HepG2 (cell line): Measurements from ENCODE around the gene PPP2R5C. TPM values are rescaled to one million over a fixed set of nuclear protein-coding genes. Genes with fewer than 3 reads are reported as not detected.

Source experiments
- AFF4 ChIP-seq: sonication (generic); formaldehyde crosslinking; IDR thresholded peaks from 2 replicates; pipeline ENCODE4 v1.4.0; 2020; ENCODE audit warnings: missing genetic modification reagents
- AGO1 ChIP-seq: fragments of 200-400 bp; formaldehyde crosslinking; IDR thresholded peaks from 2 replicates; pipeline ENCODE4 v1.6.1; 2017; ENCODE audit warnings: mild to moderate bottlenecking, low read depth, low read length, moderate library complexity; ENCODE audit not compliant: poor library complexity, severe bottlenecking
- DPF2 ChIP-seq: sonication (generic); formaldehyde crosslinking; IDR thresholded peaks from 2 replicates; pipeline ENCODE4 v1.4.0; 2020; ENCODE audit warnings: mild to moderate bottlenecking, low read depth, missing genetic modification reagents, borderline replicate concordance
- EHMT2 ChIP-seq: fragments of 200-600 bp; sonication (generic); IDR thresholded peaks from 2 replicates; pipeline ENCODE4 v1.7.0; 2017; ENCODE audit warnings: antibody characterized with exemption, low read depth, low read length, borderline replicate concordance
- FOXJ3 ChIP-seq: sonication (generic); formaldehyde crosslinking; IDR thresholded peaks from 2 replicates; pipeline ENCODE4 v1.4.0; 2020; ENCODE audit warnings: missing genetic modification reagents, mild to moderate bottlenecking, borderline replicate concordance
- MAX ChIP-seq: IDR thresholded peaks from 2 replicates; pipeline ENCODE4 v1.6.1; 2012; ENCODE audit warnings: inconsistent platforms
- MEIS2 ChIP-seq: sonication (generic); formaldehyde crosslinking; IDR thresholded peaks from 2 replicates; pipeline ENCODE4 v1.9.0; 2021; ENCODE audit warnings: mild to moderate bottlenecking, missing genetic modification reagents
- POLR2A ChIP-seq, 2 experiments: IDR thresholded peaks; 2 replicates each; pipeline ENCODE4 v1.6.1; 2011; ENCODE audit warnings: low read depth in 2 of 2, low read length in 2 of 2, mild to moderate bottlenecking in 1 of 2, moderate library complexity in 1 of 2; ENCODE audit not compliant: insufficient read depth in 1 of 2
- RNF2 ChIP-seq: fragments of 450-650 bp; conservative IDR thresholded peaks from 2 replicates; pipeline ENCODE4 v1.6.1; 2016; ENCODE audit warnings: low read depth
- SCMH1 ChIP-seq: sonication (generic); formaldehyde crosslinking; IDR thresholded peaks from 2 replicates; pipeline ENCODE4 v1.9.0; 2021; ENCODE audit warnings: missing genetic modification reagents, mild to moderate bottlenecking, borderline replicate concordance
- ZFP36 ChIP-seq: fragments of 150-350 bp; IDR thresholded peaks from 2 replicates; pipeline ENCODE4 v1.6.1; 2018; ENCODE audit warnings: borderline replicate concordance, low read length, low read depth; ENCODE audit not compliant: partially characterized antibody
- ZMYM2 ChIP-seq: sonication (generic); formaldehyde crosslinking; IDR thresholded peaks from 2 replicates; pipeline ENCODE4 v1.8.0; 2022; ENCODE audit warnings: mild to moderate bottlenecking, missing genetic modification reagents
- ZNF234 ChIP-seq: sonication (generic); formaldehyde crosslinking; conservative IDR thresholded peaks from 2 replicates; pipeline ENCODE4 v1.5.1; 2020; ENCODE audit warnings: mild to moderate bottlenecking, missing genetic modification reagents
- ZNF576 ChIP-seq: sonication (generic); formaldehyde crosslinking; IDR thresholded peaks from 2 replicates; pipeline ENCODE4 v1.4.0; 2020; ENCODE audit warnings: mild to moderate bottlenecking, missing genetic modification reagents
- ZNF660 ChIP-seq: sonication (generic); formaldehyde crosslinking; IDR thresholded peaks from 2 replicates; pipeline ENCODE4 v1.5.1; 2020; ENCODE audit warnings: mild to moderate bottlenecking, low read depth, missing genetic modification reagents, borderline replicate concordance
- ZNF879 ChIP-seq: sonication (generic); formaldehyde crosslinking; IDR thresholded peaks from 2 replicates; pipeline ENCODE4 v1.8.1; 2023; ENCODE audit warnings: missing genetic modification reagents
- ZSCAN12 ChIP-seq: sonication (generic); formaldehyde crosslinking; IDR thresholded peaks from 2 replicates; pipeline ENCODE4 v1.9.0; 2021; ENCODE audit warnings: mild to moderate bottlenecking, missing genetic modification reagents
- polyA plus RNA-seq, 8 experiments: library from polyadenylated mRNA; depleted of rRNA in 3 of 8; stranded (reverse) in 7 of 8; unstranded in 1 of 8; fragments of >200 nt; fragmentation: Illumina TruSeq in 4 of 8; extraction: Trizol in 4 of 8; gene quantifications; 2 replicates each; pipeline versions ENCODE4 v1.2.1 to v1.2.3, GENCODE V29; 2011 to 2016; ENCODE audit warnings: low read depth in 4 of 8, missing spikeins in 1 of 8, mixed read lengths in 1 of 8; ENCODE audit not compliant: insufficient read depth in 1 of 8
- total RNA-seq, 5 experiments: library from RNA; depleted of rRNA; stranded (reverse); fragments of >200 nt; fragmentation: Illumina TruSeq; extraction: Trizol; gene quantifications; 2 replicates each; pipeline ENCODE4 v1.2.3, GENCODE V29; 2016; ENCODE audit warnings: low read depth in 1 of 5
- TF ChIP-seq, protein P1 (sequence below): sonication (generic); formaldehyde crosslinking; IDR thresholded peaks from 2 replicates; pipeline ENCODE4 v1.9.0; 2021; ENCODE audit warnings: missing genetic modification reagents, borderline replicate concordance
- TF ChIP-seq, protein P2 (sequence below): sonication (generic); formaldehyde crosslinking; IDR thresholded peaks from 2 replicates; pipeline ENCODE4 v1.5.1; 2020; ENCODE audit warnings: mild to moderate bottlenecking, missing genetic modification reagents, moderate library complexity

PPP2R5C gene
- total and polyA plus RNA-seq, 2 of the 13 experiments (the other 11 are each of a cell fraction or from before 2014, with no cell fraction given), result 74.3 to 78.5 TPM

- TF ChIP-seq AGO1 (no peak), ZNF234 (CRISPR knock-in tag) (no peak), ZNF576 (CRISPR knock-in tag) (no peak), RNF2 (no peak), FOXJ3 (no peak), MAX (peak; percentile 61), MEIS2 (0 out of 2 replicates have a peak, but pooled peaks have one; percentile 42), ZNF660 (CRISPR knock-in tag) (no peak), AFF4 (CRISPR knock-in tag) (no peak), ZNF879 (CRISPR knock-in tag) (no peak), EHMT2 (no peak), POLR2A (IDR thresholded peaks at IDR 0.05; ENCODE audit: insufficient read depth in 1 of 2, low read depth in 2 of 2, low read length in 2 of 2) (no peak), DPF2 (CRISPR knock-in tag) (no peak), ZMYM2 (CRISPR knock-in tag) (no peak), SCMH1 (CRISPR knock-in tag) (no peak), ZFP36 (no peak), ZSCAN12 (CRISPR knock-in tag) (no peak)
- TF ChIP-seq, protein P1, sequence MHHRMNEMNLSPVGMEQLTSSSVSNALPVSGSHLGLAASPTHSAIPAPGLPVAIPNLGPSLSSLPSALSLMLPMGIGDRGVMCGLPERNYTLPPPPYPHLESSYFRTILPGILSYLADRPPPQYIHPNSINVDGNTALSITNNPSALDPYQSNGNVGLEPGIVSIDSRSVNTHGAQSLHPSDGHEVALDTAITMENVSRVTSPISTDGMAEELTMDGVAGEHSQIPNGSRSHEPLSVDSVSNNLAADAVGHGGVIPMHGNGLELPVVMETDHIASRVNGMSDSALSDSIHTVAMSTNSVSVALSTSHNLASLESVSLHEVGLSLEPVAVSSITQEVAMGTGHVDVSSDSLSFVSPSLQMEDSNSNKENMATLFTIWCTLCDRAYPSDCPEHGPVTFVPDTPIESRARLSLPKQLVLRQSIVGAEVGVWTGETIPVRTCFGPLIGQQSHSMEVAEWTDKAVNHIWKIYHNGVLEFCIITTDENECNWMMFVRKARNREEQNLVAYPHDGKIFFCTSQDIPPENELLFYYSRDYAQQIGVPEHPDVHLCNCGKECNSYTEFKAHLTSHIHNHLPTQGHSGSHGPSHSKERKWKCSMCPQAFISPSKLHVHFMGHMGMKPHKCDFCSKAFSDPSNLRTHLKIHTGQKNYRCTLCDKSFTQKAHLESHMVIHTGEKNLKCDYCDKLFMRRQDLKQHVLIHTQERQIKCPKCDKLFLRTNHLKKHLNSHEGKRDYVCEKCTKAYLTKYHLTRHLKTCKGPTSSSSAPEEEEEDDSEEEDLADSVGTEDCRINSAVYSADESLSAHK, result no peak
- TF ChIP-seq, protein P2, sequence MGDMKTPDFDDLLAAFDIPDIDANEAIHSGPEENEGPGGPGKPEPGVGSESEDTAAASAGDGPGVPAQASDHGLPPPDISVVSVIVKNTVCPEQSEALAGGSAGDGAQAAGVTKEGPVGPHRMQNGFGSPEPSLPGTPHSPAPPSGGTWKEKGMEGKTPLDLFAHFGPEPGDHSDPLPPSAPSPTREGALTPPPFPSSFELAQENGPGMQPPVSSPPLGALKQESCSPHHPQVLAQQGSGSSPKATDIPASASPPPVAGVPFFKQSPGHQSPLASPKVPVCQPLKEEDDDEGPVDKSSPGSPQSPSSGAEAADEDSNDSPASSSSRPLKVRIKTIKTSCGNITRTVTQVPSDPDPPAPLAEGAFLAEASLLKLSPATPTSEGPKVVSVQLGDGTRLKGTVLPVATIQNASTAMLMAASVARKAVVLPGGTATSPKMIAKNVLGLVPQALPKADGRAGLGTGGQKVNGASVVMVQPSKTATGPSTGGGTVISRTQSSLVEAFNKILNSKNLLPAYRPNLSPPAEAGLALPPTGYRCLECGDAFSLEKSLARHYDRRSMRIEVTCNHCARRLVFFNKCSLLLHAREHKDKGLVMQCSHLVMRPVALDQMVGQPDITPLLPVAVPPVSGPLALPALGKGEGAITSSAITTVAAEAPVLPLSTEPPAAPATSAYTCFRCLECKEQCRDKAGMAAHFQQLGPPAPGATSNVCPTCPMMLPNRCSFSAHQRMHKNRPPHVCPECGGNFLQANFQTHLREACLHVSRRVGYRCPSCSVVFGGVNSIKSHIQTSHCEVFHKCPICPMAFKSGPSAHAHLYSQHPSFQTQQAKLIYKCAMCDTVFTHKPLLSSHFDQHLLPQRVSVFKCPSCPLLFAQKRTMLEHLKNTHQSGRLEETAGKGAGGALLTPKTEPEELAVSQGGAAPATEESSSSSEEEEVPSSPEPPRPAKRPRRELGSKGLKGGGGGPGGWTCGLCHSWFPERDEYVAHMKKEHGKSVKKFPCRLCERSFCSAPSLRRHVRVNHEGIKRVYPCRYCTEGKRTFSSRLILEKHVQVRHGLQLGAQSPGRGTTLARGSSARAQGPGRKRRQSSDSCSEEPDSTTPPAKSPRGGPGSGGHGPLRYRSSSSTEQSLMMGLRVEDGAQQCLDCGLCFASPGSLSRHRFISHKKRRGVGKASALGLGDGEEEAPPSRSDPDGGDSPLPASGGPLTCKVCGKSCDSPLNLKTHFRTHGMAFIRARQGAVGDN, result peak; percentile 52; the same call in 1 of the 2 replicates
Observed at GRCh38 chr14:101761881-101762529, 496 bp downstream of the PPP2R5C start (continued).
